Stomach (tissue), 9 donors: ENCODE results near the gene CREBBP. TPM values are rescaled to one million over a fixed set of nuclear protein-coding genes. Genes with fewer than 3 reads are reported as not detected.

Experiments
- DNase-seq, 2 donors: peaks; one replicate each; pipeline versions ENCODE4 v3.0.0 to v3.0.0-alpha.2; 2013 to 2019
- H3K27ac ChIP-seq, 5 donors: fragments of 200-600 bp in 4 of 5; sonication (generic) in 4 of 5; one replicate each; pipeline ENCODE4 v1.5.1; 2013 to 2019; ENCODE audit warnings: mild to moderate bottlenecking in 1 of 5, moderate library complexity in 1 of 5
- H3K27me3 ChIP-seq, 3 donors: fragments of 200-600 bp; sonication (generic); one replicate each; pipeline ENCODE4 v1.5.1; 2017 to 2019; ENCODE audit warnings: mixed run types in 1 of 3
- H3K36me3 ChIP-seq, 4 donors: fragments of 200-600 bp; sonication (generic); 1 replicate in 3 of 4; 2 replicates in 1 of 4; pipeline ENCODE4 v1.5.1; 2016 to 2019
- H3K4me1 ChIP-seq, 4 donors: fragments of 200-600 bp; sonication (generic); one replicate each; pipeline ENCODE4 v1.5.1; 2016 to 2019
- H3K4me3 ChIP-seq, 4 donors: fragments of 200-600 bp; sonication (generic) in 3 of 4; one replicate each; pipeline ENCODE4 v1.5.1; 2016 to 2019; ENCODE audit warnings: mild to moderate bottlenecking in 1 of 4
- H3K9me3 ChIP-seq, 4 donors: fragments of 200-600 bp; sonication (generic); one replicate each; pipeline ENCODE4 v1.5.1; 2016 to 2019
- CTCF ChIP-seq, 7 experiments: fragments of 450-650 bp in 4 of 7; fragments of 200-600 bp in 3 of 7; sonication (generic) in 3 of 7; IDR thresholded peaks; one replicate each; pipeline ENCODE4 v1.5.1; 2016 to 2019; ENCODE audit warnings: antibody characterized with exemption in 7 of 7, control low read depth in 2 of 7, mild to moderate bottlenecking in 1 of 7
- EP300 ChIP-seq: sonication (generic); formaldehyde crosslinking; IDR thresholded peaks from one replicate; pipeline ENCODE4 v1.6.1; 2017; ENCODE audit warnings: antibody characterized with exemption
- POLR2A ChIP-seq, 4 donors: fragments of 450-650 bp; IDR thresholded peaks; one replicate each; pipeline ENCODE4 v1.6.1; 2016; ENCODE audit warnings: antibody characterized with exemption in 4 of 4, control low read depth in 2 of 4, mild to moderate bottlenecking in 1 of 4, moderate library complexity in 1 of 4
- POLR2AphosphoS5 ChIP-seq, 3 donors: sonication (generic); formaldehyde crosslinking; IDR thresholded peaks; one replicate each; pipeline ENCODE4 v1.6.1; 2016; ENCODE audit warnings: antibody characterized with exemption in 3 of 3
- WGBS, 5 donors: extraction: QIAGEN DNeasy Blood & Tissue Kit in 3 of 5; methylation state at CpG; one replicate each; pipeline versions ENCODE4 v1.1.5 to v1.1.7; 2013 to 2018; 5-methylcytosine and 5-hydroxymethylcytosine counted together
- intact Hi-C: fragments of 100-400 bp; cut with DNase I; formaldehyde crosslinking; loops from one replicate; pipeline ENCODE4 v1.15.1; 2023; ENCODE audit warnings: low total_unique reads
- polyA plus RNA-seq, 3 donors: library from polyadenylated mRNA; stranded (reverse); fragments of 200-250 nt; gene quantifications; one replicate each; pipeline ENCODE4 v1.2.3, GENCODE V29; 2013
- total RNA-seq, 5 donors: library from RNA; depleted of rRNA; stranded (reverse); fragments of >200 nt; gene quantifications; one replicate each; pipeline versions ENCODE4 v1.1.0 to v1.2.3, GENCODE V29; 2014 to 2016
- donor health status: healthy with polysubstance abuse.
- donor health status: Bipolar disorder and iron deficiency.
- donor health status: healthy.

Gene CREBBP
- total and polyA plus RNA-seq, 8 donors, result 6.7 to 116 (median 75.9) TPM

- H3K27ac ChIP-seq, result no peak overlapping the region
- H3K4me3 ChIP-seq, result no peak overlapping the region
- no peak for DNase-seq
- no peaks in the 10 kb centered on the region for H3K4me1 ChIP-seq
- H3K36me3 ChIP-seq, result peaks cover 0 to 13% (median 9%) of the 10 kb centered on the region in 4 donors
- no peak for TF ChIP-seq POLR2AphosphoS5 (IDR thresholded peaks at IDR 0.05)
- TF ChIP-seq EP300, result no peak
- no peak for TF ChIP-seq POLR2A (IDR thresholded peaks at IDR 0.05)
- no peak for TF ChIP-seq CTCF (IDR thresholded peaks at IDR 0.05)
- 93 to 95% (median 93%) methylated on average over 10 of the region's 10 CpGs for WGBS, 5 donors
- H3K27me3 ChIP-seq, result no peaks in the 10 kb centered on the region
- H3K9me3 ChIP-seq, result no peaks in the 10 kb centered on the region
- intact Hi-C loops, result no loop called here
These were observed 174.1 kb downstream of the CREBBP start for GRCh38 chr16:3706253-3707012.

GRCh38 chr16:3702082-3702481 lies 178.4 kb downstream of the CREBBP start:
- intact Hi-C loops, result no loop called here

GRCh38 chr16:3701531-3701930 lies 179.0 kb downstream of the CREBBP start:
- no peak for TF ChIP-seq EP300
- no peak for TF ChIP-seq POLR2A (IDR thresholded peaks at IDR 0.05)
- TF ChIP-seq CTCF (IDR thresholded peaks at IDR 0.05), result no peak
- TF ChIP-seq POLR2AphosphoS5 (IDR thresholded peaks at IDR 0.05), result no peak
- H3K4me3 ChIP-seq, result no peak overlapping the region
- H3K27ac ChIP-seq, result no peak overlapping the region
- WGBS, 5 donors, result 78 to 89% (median 84%) methylated on average over 4 of the region's 4 CpGs
- no peaks in the 10 kb centered on the region for H3K27me3 ChIP-seq
- DNase-seq, result no peak
- no peaks in the 10 kb centered on the region for H3K9me3 ChIP-seq
- intact Hi-C loops, result no loop called here
- H3K4me1 ChIP-seq, result peaks cover 4 to 7% (median 6%) of the 10 kb centered on the region in 4 donors
- H3K36me3 ChIP-seq, result peaks cover 0 to 13% (median 7%) of the 10 kb centered on the region in 4 donors

More at GRCh38 chr16:3702082-3702481, 178.4 kb downstream of the CREBBP start:
- no peak overlapping the region for H3K27ac ChIP-seq
- peaks cover 0 to 1% (median under 1%) of the 10 kb centered on the region in 4 donors for H3K4me1 ChIP-seq
- no peaks in the 10 kb centered on the region for H3K27me3 ChIP-seq
- 94 to 97% (median 95%) methylated on average over 7 of the region's 7 CpGs for WGBS, 5 donors
- H3K9me3 ChIP-seq, result no peaks in the 10 kb centered on the region
- H3K36me3 ChIP-seq, result peaks cover 0 to 13% (median 7%) of the 10 kb centered on the region in 4 donors
- H3K4me3 ChIP-seq, result no peak overlapping the region
- TF ChIP-seq EP300, result no peak
- DNase-seq, result no peak

GRCh38 chr16:3698941-3699340 lies 181.6 kb downstream of the CREBBP start:
- 74 to 83% (median 80%) methylated on average over 4 of the region's 4 CpGs for WGBS, 5 donors
- H3K4me3 ChIP-seq, result no peak overlapping the region
- H3K27me3 ChIP-seq, result no peaks in the 10 kb centered on the region
- peaks cover 0 to 23% (median 11%) of the 10 kb centered on the region in 4 donors for H3K36me3 ChIP-seq
- intact Hi-C loops, result loop anchor here (10.0 kb wide), 1 partner anchor 176 kb away; no protein-coding TSS in a partner anchor
- no peaks in the 10 kb centered on the region for H3K9me3 ChIP-seq
- DNase-seq, result no peak
- no peak overlapping the region for H3K27ac ChIP-seq
- H3K4me1 ChIP-seq, result peaks cover 8 to 18% (median 13%) of the 10 kb centered on the region in 4 donors
- TF ChIP-seq CTCF (IDR thresholded peaks at IDR 0.05) (no peak), EP300 (no peak), POLR2AphosphoS5 (IDR thresholded peaks at IDR 0.05) (no peak)
